Measurements from ENCODE around the gene PPP1R1C.

PPP1R1C gene

DNA sequence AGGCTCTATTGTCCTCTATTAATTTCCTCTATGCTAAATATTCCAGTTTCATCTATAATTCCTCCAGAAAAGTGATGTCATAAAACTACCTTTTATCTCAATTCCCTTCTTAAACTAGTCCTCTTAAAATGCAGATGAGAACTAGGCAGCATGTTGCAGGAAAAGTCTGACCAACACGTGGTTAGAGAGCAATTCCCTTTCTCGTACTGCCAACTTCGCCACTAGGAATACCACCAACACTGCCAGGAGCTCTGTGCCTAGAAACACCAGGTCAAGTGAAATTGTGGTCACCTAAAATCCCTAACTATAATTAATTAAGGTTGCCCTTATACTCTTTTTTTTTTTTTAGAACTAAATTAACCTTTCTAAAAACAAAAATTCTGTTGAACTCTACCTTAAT, 127.7 kb downstream of the PPP1R1C start:
- DNase-seq (ENCODE audit: low spot score): no peak

DNA sequence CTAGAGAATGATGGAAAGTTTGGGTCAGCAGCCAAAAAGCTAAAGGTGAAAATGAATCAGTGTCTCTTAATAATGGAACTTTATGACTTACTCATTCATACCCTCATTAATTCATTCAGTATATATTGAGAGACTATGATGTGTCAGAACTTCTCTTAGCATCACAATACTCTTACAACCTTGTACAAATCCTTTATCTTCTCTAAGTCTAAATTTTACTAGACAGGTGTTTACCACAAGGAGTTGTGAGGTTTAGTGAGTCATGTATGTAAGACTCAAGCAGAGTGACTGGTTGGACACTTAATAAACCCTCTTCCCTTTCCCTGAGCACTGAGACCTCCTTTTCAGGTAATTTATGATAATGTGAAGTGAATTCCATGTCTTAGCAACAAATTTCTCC, 129.6 kb downstream of the PPP1R1C start:
- no peak for DNase-seq (ENCODE audit: low spot score)

DNA sequence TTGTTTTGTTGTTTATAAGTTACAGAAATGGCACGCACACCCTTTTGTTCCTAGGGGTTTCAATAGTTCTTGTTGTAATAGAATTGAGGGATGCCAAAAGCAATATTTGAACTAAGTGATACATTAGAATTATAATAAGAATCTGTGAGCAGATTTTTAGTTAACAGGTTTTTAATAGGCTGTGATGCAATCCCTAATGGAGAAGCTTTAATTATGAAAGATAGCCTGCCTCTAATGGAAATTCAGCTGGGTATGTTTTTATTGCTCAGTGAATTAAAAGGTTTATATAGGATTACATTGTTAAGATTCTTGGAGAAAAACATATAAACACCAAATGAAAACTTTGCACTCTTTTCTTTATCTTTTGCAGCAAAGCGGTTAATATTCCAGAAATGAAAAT, 131.1 kb downstream of the PPP1R1C start:
- no peak for DNase-seq (ENCODE audit: low spot score)

DNA sequence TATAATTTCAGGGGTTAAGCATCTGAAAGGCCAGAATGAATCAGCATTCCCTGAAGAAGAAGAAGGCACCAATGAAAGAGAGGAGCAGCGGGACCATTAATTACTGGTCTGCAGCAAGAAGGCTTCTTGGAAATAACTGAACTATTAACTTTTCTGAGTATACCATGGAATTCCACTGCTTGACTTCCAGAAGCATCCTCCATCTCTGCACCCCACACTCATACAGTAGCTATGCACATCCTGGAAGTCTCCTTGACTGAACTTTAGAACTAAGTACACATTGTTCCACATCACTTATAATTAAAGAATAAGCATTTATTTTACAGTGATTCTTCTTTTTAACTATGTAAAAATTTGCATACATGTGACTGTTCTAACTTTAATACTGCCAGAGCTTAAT, 131.5 kb downstream of the PPP1R1C start:
- no peak for DNase-seq (ENCODE audit: low spot score)

DNA sequence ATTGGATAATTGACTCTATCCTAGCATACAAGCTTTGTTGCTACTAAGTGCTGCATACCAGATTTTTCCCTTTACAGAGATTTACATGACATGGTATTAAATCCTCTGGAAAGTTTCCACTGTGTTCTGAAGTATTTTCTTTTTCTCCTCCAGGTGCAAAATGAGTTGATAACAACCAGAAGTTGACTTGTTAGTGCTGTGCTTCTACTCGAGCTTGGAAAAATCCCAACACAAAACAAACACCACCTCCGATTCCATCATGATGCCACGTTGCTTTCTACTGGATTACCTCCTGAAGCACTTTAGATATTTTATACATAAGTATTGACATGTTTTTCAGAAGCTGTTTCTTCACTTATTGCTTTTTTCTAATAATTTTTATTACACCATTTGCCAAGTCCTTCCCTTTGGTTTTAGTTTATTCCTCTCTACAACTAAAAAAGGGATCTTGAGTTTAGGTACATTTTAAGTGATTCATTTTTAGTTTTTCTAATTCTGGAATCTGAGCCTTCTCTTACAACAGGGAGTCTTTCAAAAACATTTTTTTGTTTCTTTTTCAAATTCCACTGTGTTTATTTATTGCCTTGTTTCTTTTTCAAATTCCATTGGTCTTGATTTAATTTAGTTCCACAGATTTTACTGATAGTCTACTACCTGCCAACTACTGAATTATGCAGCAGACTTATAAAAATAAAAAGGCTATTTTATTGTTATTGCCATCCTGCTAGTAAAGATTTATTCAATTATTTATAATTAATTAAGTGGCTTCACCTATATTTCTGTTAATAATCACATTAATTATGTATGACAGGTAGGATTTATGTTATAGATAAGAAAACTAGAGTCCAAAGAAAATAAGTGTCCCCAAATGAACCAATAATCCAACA, 143.4 kb downstream of the PPP1R1C start:
- no peak for DNase-seq (ENCODE audit: low spot score)

DNA sequence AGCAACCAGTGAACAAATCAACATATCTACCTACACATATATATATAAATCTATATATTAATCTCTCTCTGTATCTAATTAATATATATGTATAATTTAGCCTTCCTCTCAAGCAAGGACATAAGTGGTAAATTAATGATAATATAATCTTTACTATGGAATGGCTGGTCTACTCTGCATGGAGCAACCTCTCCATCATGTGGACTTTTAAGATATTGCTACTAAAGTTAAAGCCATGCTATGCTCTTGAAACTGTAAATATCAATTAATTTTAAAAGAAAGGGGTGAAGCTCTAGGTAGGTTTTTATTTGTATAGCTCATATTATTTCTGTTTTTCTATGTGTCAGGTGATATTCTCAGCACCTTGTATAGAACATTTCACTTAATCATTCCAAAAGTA, 147.0 kb downstream of the PPP1R1C start:
- no peak for DNase-seq (ENCODE audit: low spot score)

DNA sequence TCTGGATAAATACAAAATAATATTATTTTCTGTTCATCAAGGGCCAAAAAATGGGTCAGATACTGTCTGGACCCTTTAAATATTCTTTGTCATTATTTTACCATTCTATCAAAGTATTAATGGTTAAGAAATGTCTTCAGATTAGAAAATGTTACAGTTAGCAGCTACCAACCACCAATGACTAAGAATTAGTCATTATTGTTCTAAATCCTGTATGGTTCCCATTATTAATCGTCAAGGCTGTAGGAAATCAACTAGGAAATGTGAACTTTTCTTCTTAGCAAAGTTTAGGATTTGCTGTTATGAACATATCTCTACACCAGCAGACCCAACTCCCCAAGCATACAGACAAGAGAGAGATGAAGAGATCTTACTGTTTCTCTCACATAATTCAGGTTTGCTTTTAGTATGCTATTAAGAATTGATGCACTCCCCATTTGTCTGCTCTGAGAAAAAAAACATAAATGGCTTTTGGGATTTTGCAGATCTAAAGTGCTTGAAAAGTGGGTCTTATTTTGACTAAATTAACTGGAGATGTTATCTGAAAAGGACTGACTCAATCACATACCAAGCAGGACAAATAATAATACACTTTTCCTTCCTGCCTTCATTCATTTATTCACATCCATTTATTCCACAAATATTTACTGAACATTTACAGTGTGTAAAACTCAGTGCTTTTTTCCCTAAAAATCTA, 147.7 kb downstream of the PPP1R1C start:
- DNase-seq (ENCODE audit: low spot score): no peak

DNA sequence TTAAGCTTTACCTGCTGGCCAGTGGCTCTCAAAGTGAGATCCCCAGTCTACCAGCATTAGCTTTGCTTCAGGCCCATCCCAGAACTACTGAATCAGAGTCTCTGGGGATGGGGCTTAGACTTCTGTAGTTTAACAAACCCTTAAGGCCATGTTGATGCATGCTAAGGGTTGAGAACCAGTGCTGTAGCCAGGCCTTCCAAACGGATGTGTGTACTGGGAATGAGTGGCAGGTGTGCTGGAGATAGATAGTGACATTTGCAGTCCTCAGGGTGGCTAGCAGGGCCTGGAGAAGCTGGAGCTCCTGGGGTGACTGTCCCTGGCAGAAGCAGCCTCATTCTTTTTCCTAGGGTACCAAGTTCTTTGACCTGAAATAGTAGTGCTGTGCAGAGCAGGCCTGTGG, 148.5 kb downstream of the PPP1R1C start:
- DNase-seq (ENCODE audit: low spot score): no peak

DNA sequence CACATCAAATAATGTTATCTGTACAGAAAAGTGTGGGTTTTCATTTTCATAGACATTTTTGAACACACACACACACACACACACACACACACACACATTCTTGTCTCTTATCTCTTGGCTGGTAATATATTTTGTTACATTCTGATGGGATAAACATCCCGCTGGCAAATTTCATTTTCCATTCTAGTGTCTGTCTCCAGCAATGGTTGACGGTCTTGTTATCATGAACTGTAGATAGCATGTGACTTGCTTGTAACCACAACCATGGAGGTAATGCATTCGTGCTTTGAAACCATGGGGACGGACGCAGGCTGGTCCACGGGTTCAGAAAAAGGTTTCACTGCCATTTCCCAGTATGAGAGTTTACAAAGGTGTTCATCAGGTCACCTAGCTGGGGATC, 156.4 kb downstream of the PPP1R1C start:
- no peak for DNase-seq (ENCODE audit: low spot score)

DNA sequence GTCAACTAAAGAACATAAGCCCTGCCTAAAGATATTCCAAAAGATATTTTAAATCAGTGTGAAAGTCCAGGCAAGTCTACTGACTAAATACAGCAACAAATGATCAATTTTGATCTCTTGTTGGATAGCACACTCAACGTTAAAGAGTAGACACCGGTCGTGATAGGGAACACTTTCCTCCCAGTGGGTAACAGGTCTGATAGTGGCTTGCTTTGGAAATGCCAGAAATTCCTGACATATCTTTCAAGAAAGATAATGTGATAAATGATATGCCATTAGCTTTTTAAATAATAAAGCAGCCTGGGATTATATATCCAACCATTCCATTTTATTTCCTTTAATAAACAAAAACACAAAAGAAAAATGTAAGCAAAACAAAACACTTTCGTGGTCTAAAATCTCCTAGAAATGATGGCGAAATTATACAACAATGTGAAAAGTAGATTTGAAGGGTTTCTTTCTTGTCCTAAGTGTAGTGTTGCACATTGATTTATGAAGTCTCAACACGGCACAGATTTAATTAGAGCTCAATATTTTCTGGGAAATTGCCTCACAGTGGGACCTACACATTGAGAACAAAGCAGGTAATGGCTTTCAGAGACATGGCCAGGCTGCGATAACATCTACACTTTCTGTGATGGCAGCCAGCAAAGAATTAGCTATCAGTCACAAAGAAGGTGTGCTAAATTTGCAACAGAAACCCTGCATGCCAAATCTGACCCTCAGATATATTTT, 158.6 kb downstream of the PPP1R1C start:
- DNase-seq (ENCODE audit: low spot score): no peak

DNA sequence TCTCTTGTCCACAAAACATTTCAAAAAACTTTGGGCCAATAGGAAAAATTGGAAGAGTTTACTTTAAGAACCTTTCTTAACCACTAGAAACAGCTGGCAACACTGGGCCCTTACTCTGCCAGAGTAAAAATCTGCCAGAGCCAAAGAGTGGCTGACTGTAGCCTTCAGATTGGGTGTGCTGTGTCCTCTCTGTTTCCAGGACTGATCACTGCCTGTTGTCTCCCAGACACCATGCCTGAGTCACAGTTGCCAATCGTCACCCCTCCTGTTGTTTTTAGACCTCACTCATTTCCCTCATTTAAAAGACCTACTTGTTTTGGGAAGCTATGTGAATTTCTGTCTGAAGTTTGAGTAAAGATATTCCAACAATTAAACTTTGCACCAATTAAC, 159.1 kb downstream of the PPP1R1C start:
- DNase-seq (ENCODE audit: low spot score): no peak

DNA sequence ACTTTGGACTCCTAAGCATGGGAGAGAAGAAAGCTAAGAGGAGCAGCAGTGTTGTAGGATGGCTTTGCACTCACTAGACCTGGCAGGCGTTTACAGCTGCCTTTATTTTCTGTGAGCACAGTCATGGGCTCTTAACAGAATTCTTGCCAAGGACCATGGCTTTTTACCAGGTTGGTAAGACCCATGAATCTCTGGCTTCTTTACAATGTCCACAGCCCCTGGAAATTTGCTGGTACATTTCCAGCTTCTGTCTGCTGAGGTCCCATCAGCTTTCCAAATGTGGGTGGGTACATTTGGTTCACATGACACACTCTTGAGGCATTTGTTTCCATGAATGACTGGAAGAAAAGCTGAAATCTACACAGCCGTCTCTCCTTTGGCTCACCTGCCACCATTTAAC, 162.7 kb downstream of the PPP1R1C start:
- DNase-seq (ENCODE audit: low spot score): no peak

DNA sequence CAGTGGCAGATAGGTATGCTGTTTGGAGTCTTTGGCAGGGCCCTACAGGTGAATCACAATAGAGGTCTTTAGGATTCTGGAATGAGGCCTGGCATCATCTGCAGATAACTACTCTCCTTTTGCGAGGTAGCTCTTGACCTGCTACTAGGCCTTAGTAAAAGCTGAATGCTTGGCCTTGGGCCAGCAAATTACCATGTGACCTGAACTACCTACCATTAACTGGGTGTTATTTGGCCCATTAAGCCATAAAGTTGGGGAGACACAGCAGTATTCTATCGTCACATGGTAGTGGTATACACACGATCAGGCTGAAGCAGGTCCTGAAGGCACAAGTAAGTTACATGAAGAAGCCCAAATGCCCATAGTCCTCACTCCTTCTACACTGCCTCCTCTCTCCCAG, 178.2 kb downstream of the PPP1R1C start:
- DNase-seq (ENCODE audit: low spot score): no peak

DNA sequence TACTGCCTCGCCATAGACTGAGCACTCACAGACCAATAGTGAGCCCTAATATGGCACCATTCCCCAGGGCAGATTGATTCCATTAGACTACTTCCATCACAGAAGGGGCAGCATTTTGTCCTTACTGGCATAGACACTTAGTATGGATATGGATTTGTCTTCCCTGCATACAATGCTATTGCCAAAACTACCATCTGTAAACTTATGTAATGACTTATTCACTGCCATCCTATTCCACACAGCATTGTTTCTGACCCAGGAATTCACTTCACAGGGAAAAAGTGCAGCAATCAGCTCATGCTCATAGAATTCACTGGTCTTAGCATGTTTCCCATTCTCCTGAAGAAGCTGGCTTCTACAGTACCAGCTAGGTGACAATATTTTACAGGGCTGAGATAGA, 179.0 kb downstream of the PPP1R1C start:
- no peak for DNase-seq (ENCODE audit: low spot score)

DNA sequence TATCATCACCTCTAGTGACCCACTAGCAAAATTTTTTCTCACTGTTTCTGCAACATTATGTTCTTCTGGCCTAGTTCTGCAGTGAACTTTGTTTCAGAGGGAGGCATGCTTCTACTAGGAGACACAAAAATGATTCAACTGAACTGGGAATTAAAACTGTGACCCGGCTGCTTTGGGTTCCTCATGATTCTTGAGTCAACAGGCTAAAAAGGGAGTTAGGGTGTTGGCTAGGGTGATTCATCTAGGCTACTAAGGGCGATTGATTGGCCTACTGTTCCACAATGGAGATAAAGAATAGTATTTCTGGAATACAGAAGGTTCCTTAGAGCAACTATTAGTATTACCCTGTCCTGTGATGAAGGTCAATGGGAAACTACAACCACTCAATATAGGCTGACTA, 179.5 kb downstream of the PPP1R1C start:
- DNase-seq (ENCODE audit: low spot score): no peak

DNA sequence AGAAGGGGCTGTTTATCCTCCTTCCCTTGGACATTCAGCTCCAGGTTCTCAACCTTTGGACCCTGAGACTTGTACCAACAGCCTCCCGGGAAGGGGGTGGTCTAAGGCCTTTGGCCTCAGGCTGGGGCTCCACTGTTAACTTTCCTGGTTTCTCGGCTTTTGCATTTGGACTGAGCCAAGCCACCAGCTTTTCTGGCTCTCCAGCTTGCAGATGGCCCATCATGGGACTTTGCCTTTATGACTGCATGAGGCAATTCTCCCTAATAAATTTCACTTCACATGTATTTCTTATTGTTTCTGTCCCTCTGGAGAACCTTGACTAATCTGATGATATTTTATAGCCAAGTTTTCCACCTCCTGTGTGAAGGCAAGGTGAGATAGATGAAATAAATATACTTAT, 180.8 kb downstream of the PPP1R1C start:
- no peak for DNase-seq (ENCODE audit: low spot score)

DNA sequence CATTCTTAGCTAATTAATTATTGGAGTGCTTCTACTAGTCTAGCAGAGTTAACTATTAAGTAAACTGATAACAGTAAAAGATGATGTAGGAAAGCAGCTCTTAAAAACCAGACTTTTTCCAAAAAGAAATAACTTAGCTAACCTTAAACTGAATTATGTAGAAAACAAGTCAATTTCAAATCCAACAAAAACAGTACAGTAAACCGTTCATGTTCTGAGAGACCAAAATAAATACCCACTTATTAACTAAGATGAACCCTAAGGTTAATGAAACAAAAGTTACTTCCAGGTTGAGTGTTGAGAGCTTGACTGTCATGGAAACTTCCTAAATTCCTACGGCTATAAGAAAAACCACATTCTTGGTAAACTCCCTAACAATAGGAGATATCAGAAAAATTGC, 181.2 kb downstream of the PPP1R1C start:
- DNase-seq (ENCODE audit: low spot score): no peak
